Stimulated activated CD8-positive, alpha-beta memory T cell treated with anti-CD3 and anti-CD28 coated beads, Interleukin-15, amount 100 ng/mL, for 48 hours (primary cell): ENCODE data around the gene CHMP5.
"Not testable (repeated sequence)": the region's sequence is repeated elsewhere in the genome, so short reads cannot be mapped to it uniquely, and the experiment has no call there.

Experiments
- DNase-seq, 2 donors: peaks; one replicate each; pipeline ENCODE4 v3.0.0-alpha.2; 2020; ENCODE audit warnings: low read depth in 2 of 2

Gene CHMP5

DNA sequence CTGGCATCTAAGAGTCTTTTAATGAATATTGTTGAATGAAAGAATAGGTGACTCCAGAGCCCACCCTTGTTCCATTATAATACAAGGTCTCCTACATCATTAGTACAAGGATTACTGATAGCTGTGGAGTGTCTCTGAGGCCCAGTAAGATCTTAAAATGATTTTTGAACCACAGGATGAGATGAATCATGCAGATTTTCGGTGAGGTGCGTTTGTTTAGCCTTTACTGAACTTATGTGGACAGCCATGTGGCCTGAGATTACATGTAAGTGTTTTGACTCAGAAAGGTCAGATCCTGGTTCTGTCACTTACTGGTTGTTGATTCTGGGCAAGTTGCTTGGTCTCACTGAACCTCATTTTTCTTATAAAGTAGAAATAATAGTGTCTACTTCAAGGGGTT lies 47.1 kb downstream of the CHMP5 start:
- no peak for DNase-seq

DNA sequence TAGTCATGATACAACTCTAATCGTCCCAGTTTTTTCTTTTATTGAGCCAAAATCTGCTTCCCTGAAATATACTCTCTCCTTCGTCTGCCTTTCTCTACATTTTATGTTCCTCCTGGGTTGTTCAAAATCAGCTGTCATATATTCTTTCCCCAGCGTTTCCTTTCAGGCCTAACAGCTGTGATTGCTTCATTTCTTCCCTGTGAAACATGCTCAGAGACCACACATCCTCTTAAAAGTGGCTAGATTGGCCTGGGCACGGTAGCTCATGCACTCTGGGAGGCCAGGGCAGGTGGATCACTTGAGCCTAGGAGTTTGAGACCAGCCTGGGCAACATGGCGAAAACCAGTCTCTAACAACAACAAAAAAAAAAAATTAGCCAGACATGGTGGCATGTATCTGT lies 50.5 kb downstream of the CHMP5 start:
- no peak for DNase-seq

DNA sequence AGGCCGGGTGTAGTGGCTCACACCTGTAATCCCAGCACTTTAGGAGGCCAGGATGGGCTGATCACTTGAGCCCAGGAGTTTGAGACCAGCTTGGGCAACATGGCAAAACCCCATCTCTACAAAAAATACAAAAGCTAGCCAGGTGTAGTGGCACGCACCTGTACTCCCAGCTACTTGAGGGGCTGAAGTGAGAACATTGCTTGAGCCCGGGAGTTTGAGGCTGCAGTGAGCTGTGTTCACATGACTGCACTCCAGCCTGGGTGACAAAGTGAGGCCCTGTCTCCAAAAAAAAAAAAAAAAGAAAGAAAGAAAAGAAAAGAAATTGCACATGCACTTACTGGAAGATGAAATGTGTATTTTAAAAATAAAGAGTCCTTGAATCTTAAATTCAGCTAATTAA lies 52.3 kb downstream of the CHMP5 start:
- DNase-seq: not testable (repeated sequence)

DNA sequence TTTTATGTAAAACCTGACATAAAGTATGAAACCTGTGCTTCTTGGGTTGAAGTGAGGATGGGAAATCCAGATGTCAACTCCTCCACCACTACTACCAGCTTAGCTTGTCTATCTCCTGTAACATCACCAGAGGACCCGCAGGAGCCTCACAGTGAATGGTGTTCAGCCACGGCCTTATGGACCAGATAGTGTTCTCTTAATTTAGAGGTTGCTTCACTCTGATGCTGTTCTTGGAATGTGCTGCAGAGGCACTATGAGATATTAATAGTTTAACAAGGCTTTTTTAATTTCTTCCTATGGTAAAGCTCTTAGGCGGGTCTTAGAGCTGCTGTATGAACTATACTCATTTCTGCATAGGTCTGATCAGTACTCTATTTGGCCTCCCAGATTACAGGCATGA lies 53.4 kb downstream of the CHMP5 start:
- DNase-seq: no peak

DNA sequence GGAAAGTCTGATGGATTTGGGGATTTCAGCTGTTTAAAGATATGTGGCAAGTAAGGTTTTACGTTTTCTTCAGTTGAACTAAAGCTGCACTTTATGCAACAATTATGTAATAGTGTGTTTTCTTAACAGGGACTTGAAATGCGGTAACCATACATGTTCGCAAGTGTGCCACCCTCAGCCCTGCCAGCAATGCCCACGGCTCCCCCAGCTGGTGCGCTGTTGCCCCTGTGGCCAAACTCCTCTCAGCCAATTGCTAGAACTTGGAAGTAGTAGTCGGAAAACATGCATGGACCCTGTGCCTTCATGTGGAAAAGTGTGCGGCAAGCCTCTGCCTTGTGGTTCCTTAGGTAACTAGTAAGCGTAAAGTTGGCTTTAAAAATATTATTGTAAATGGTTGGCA lies 53.9 kb downstream of the CHMP5 start:
- DNase-seq: no peak

DNA sequence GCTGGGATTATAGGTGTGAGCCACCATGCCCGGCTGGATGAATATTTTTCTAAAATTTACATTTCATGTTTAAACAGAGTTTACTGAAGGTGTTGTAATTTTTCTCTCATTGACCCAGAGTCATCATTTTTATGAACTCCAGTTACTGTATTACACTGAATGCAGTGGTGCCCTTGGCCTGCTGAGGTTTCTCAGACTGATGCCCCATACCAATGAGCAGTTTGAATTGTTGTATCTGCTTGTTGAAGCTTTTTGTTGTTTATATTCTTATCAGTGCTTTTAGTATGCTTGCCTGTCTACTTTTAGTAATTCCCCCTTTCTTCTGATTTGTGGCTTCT lies 55.4 kb downstream of the CHMP5 start:
- DNase-seq: no peak

DNA sequence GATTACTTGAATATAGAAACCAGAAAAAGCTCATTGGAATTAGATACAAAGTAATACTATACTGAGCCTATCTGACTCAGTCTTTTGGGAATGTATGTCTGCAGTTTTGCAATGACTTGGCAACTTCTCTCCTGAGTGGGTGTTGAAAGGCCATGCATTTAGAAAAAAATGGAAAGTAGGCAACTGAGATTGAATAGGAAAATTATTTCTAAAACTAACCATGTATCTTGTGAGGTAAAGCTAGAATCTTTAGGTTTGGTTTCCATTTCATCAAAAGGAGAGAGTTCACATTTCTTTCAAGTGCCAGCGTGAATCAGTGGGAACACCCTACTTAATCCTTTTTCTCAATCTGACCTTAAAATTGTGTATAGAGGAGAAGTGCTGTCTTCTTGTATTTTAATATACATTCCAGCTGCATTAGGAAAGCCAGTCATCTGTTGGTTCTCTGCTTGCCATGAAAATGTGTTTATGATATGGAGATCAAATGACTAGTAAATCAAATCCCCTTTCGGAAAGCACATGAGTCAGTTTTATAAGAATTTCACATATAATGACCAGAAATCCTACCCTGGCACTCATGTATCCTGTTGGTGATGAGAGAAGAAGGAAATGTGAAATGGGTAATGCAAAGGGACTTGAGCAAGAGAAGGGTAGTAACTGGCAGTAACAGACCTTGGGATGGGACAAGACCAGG lies 55.9 kb downstream of the CHMP5 start:
- DNase-seq: no peak

DNA sequence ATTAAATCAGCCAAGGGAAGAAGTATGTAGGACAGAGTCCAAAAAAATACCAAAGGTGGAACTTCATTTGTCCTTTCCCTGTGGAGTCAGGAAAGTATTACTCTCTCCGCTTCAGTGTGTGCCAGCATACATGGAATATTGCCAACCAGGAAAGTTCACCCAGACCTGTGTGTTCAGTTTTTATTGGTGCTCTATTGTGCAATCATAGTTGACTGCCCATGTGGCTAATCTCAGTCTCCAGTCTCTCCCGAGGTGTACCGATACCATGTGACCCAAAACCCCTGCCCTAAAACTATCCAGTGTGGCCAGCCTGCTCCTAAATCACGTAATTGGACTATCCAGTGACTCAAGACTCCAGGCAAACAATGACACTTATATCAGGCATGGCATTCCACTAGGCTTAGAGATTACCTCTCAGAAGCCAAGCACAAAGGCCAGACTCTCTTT lies 64.3 kb downstream of the CHMP5 start:
- no peak for DNase-seq

DNA sequence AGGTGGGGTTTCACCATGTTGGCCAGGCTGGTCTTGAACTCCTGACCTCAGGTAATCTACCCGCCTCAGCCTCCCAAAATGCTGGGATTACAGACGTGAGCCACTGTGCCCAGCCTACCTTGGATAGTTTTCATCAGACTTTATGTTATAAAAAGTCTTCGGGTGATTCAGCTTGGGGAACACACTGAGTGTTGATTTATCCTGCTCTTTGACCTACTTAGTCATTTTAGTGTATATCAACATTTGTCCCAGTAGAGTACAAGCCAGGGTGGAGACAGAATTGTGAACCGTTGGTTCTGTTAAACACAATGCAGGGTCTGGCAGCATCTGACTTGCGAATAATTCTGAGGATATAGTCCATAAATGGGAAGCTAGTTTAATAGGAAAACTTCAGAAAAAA lies 65.1 kb downstream of the CHMP5 start:
- no peak for DNase-seq

DNA sequence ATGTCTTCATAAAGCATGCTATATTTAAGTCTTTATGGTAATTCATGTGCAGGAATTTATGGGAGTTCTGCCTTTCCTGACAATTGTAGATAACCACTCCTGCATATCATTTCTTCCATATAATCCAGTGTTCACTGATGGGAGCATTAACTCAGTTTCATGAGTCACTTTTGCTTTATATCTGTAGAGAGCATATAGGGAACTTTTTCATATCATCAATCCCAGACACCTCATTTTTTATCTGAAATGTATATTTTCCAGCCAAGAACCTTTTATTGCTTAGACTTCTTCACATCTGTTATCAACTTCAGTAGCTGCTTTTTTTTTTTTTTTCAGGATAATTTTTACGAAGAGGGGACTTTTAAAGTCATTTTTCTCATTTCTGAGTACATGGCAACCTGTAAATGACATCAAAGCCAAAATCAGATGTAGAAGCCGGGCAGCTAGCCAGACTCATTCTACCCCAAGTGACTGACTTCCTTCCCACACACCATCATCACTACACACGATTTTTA lies 66.6 kb downstream of the CHMP5 start:
- no peak for DNase-seq
